ENCODE measurements around the gene CPNE9.

Gene CPNE9

DNA sequence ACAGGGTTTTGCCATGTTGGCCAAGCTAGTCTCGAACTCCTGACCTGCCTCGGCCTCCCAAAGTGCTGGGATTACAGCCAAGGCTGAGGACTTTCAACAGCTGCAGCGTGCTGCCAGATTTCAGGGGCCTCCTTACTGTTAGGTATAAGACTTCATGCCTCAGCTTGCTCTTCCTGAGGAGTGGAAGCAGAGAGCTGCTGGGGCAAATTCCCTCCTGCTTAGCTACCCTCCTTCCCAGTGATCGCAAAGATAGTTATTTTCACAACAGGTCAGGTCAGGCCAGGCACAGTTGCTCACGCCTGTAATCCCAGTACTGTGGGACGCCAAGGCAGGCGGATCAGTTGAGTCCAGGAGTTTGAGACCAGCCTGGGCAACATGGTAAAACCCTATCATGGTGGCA lies 2.6 kb upstream of the CPNE9 start:
- in situ Hi-C loops (cut with HindIII; ENCODE audit: low pct_ligation_motif_present, low sequenced_read_pairs), result no loop called here
- no peak for TF ChIP-seq CTCF (IDR thresholded peaks at IDR 0.05; ENCODE audit: low read depth, low read length, missing control alignments)
- H3K27me3 ChIP-seq (replicated peaks), result peaks cover 7% of the 10 kb centered on the region
- H3K4me3 ChIP-seq (ENCODE audit: low read depth, low read length), result no peak overlapping the region
- no peak for DNase-seq
- H3K27ac ChIP-seq, result no peak overlapping the region
- peaks cover 3% of the 10 kb centered on the region for H3K36me3 ChIP-seq (replicated peaks)

- Histone ChIP-seq H3K4me3 (ENCODE audit: low read depth, low read length) (no peak overlapping the region), H3K27me3 (replicated peaks) (peaks cover 7% of the 10 kb centered on the region), H3K27ac (no peak overlapping the region), H3K36me3 (replicated peaks) (peaks cover 3% of the 10 kb centered on the region)
- TF ChIP-seq CTCF (IDR thresholded peaks at IDR 0.05; ENCODE audit: low read depth, low read length, missing control alignments), result no peak
- in situ Hi-C loops (cut with HindIII; ENCODE audit: low pct_ligation_motif_present, low sequenced_read_pairs), result no loop called here
- no peak for DNase-seq
Measured at GRCh38 chr3:9701711-9702110, 1.9 kb upstream of the CPNE9 start.

DNA sequence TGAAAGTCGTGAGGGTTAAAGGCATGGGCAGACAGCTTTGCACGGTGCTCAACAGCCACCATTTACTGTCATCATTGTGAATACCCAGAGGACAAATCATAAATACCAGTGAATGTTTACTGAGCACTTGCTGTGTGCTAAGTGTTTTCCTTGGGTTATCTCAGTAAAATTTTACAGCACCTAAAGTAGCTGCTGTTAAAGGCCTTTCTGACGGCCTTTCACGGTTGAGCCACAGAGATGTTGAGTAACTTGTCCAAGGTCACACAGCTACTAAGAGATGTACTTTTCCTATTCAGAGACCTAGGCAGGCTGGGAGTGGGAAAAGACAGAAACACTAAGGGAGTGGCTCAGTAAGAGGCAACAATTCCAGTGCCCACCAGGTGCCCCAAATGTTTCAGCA lies 393 bp upstream of the CPNE9 start:
- no peak for TF ChIP-seq CTCF (IDR thresholded peaks at IDR 0.05; ENCODE audit: low read depth, low read length, missing control alignments)
- Histone ChIP-seq H3K4me3 (ENCODE audit: low read depth, low read length) (no peak overlapping the region), H3K27me3 (replicated peaks) (peaks cover 7% of the 10 kb centered on the region), H3K36me3 (replicated peaks) (peaks cover 3% of the 10 kb centered on the region), H3K27ac (no peak overlapping the region)
- no peak for DNase-seq
- in situ Hi-C loops (cut with HindIII; ENCODE audit: low pct_ligation_motif_present, low sequenced_read_pairs), result no loop called here

DNA sequence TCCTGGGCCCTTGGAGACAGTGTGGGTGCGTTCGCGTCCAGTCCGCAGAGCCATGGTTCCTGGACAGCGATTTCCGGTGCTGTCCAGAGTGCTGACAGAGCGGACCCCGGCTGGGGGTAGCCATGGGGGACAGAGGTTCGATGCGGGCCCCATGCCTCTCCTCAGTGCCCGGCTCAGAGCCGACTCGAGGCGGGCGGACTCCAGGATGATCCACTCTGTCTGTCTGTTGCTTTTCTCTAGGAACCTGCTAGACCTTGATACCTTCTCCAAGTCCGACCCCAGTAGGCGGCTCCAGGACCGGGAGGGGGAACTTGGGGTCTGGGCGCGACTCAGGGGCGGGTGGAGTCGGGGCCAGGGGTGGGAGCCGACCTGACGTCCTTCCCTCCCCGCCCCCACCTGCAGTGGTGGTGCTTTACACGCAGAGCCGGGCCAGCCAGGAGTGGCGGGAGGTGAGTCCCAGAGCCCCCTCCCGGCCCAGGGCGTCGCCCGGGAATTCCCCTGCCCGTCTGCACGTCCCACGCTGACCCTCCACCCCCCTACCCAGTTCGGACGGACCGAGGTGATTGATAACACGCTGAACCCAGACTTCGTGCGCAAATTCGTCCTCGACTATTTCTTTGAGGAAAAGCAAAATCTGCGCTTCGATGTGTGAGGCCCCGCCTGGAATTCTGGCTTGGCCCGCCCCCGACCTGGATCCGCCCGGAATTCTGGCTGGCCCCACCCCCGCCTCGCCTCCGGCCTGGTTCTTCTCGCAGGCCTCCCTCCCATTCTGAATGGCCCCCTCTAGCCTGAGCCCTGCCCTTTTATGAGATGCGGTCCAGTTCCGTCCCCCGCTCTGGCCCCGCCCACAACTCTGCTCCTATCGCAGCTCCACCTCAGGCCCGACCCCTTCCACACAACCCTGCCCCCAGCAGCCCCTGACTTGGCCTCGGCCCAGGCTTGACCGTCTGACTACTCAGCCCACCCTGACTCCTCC lies 1.0 kb downstream of the CPNE9 start:
- no peak for DNase-seq
- peak overlapping the region; percentile 24 for H3K4me3 ChIP-seq (ENCODE audit: low read depth, low read length)
- peaks cover 7% of the 10 kb centered on the region for H3K27me3 ChIP-seq (replicated peaks)
- in situ Hi-C loops (cut with HindIII; ENCODE audit: low pct_ligation_motif_present, low sequenced_read_pairs), result no loop called here
- peaks cover 3% of the 10 kb centered on the region for H3K36me3 ChIP-seq (replicated peaks)
- H3K27ac ChIP-seq, result no peak overlapping the region
- no peak for TF ChIP-seq CTCF (IDR thresholded peaks at IDR 0.05; ENCODE audit: low read depth, low read length, missing control alignments)

DNA sequence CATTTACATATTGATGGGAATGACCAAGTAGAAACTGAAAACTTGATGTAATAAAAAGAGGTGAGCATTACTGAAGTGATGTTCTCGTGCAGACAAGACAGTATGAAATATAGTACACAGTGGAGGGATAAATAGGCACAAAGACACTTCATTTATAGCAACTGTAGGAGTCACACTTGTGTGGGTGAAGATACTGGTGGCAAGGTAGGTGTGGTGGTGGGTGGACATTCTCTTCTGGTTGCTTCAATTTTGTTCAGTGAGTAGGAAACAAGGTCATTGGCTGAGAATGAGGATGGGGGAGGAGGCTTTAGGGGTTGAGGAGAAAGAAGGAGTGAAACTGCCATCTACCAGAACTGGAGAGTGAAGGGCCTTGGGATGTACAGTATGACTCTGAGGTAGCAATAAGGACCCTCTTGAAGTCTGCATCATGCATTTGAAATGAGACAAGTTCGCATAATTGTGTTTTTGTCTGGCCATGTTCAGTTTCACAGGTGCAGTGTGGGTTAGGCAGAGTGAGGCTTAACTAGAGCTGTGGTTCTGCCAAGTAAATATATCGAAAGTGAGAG lies 6.6 kb downstream of the CPNE9 start:
- H3K4me3 ChIP-seq (ENCODE audit: low read depth, low read length), result no peak overlapping the region
- no peaks in the 10 kb centered on the region for H3K27me3 ChIP-seq (replicated peaks)
- no peak overlapping the region for H3K27ac ChIP-seq
- H3K36me3 ChIP-seq (replicated peaks), result no peaks in the 10 kb centered on the region
- no peak for TF ChIP-seq CTCF (IDR thresholded peaks at IDR 0.05; ENCODE audit: low read depth, low read length, missing control alignments)
- no peak for DNase-seq
- in situ Hi-C loops (cut with HindIII; ENCODE audit: low pct_ligation_motif_present, low sequenced_read_pairs), result no loop called here

All from brain microvascular endothelial cell (primary cell).